Activated CD4-positive, CD25-positive, alpha-beta regulatory T cell treated with anti-CD3 and anti-CD28 coated beads, Interleukin-2, amount 50 U/mL, for 16 hours (primary cell): ENCODE data around the gene SLC10A7.

ENCODE experiments used
- DNase-seq: peaks from one replicate; pipeline ENCODE4 v3.0.0-alpha.2; 2020; ENCODE audit warnings: low read depth, low spot score

Gene SLC10A7

DNA sequence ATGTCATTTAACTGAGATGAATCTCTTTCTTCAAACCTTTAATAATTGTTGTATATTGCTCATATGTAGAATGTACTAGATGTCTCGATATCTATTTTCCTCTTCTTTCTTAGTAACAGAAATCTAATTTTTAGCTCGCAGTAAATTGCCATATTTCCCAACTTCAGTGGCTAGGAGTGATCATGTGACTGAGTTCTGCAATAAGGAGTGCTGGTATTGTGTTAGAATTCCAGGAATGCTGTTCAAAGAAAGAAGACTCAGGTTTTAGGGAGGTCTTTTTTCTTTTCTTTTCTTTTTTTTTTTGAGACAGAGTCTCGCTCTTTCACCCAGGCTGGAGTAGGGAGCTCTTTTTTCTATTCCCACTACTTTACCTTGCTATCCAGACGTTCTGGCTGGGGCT is 81.7 kb downstream of the SLC10A7 start:
- DNase-seq = no peak

- no peak for DNase-seq
Measured at GRCh38 chr4:146439437-146439836, 82.3 kb downstream of the SLC10A7 start.

- no peak for DNase-seq
Measured at GRCh38 chr4:146437778-146438177, 84.0 kb downstream of the SLC10A7 start.

GRCh38 chr4:146436423-146437162 is 85.1 kb downstream of the SLC10A7 start:
- DNase-seq = no peak

- DNase-seq = no peak
Measured at GRCh38 chr4:146435962-146436361, 85.8 kb downstream of the SLC10A7 start.

DNA sequence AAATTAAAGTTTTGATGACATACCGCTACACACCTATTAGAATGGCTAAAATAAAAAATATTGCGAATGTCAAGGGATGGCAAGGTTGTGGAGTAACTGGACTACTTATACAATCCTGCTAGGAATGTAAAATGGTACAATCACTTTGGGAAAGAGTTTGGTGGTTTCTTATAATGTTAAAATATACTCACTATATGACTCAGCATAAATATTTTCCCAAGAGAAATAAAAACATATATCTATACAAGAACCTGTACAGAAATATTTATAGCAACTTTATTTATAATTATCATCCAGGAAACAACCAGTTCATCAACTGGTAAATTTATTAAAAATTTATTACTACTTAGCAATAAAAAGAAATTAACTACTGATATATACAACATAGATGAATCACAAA is 89.7 kb downstream of the SLC10A7 start:
- DNase-seq = no peak

- DNase-seq = no peak
Measured at GRCh38 chr4:146428298-146428697, 93.4 kb downstream of the SLC10A7 start.

- no peak for DNase-seq
Measured at GRCh38 chr4:146417822-146418221, 103.9 kb downstream of the SLC10A7 start.

GRCh38 chr4:146415829-146416228 is 105.9 kb downstream of the SLC10A7 start:
- DNase-seq = no peak

GRCh38 chr4:146407669-146408084 is 114.1 kb downstream of the SLC10A7 start:
- DNase-seq = no peak

GRCh38 chr4:146407257-146407656 is 114.5 kb downstream of the SLC10A7 start:
- DNase-seq = no peak

DNA sequence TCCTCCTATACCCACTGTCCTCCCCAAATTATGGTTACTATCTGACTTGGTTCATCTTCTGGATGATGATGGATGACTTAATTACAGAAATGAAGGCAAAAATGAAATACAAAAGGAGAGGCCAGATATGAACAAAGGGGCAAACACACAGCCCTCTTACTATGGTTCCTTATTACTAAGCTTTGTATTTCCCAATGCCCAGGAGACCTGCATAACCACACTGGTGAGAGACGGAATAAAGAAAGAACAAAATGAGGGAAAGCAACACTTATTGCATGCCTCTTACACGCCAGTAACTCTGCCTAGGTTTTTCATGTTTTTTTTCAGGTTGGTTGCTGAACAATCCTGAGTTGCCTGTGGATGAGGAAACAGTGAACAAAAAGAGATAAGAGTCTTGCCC is 120.5 kb downstream of the SLC10A7 start:
- no peak for DNase-seq

DNA sequence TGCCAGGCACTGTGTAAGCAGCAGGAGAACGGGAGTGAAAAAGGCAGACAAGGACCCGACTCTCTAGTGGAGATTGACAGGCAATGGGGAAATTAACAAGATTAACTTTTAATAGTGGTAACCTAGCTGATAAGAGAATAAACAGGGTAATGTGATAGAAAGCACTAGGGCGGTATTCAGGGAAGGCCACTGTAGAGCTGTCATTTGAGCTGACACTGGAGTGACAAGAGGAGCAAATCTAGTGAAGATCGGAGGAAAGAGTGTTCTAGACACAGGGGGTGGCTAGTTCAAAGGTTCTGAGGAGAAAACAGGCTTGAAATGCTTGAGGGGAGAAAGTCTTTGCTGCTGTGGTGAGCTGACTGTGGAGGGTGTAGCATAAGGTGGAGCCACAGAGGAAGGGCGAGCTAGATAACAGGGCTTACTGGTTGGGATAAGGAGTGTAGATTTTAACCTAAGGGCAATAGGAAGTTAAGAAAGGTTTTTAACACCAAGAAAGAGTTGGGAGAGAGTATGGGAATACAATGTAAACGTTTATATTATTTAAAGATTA is 122.8 kb downstream of the SLC10A7 start:
- no peak for DNase-seq

- no peak for DNase-seq
Measured at GRCh38 chr4:146398404-146398803, 123.3 kb downstream of the SLC10A7 start.

- no peak for DNase-seq
Measured at GRCh38 chr4:146389561-146389960, 132.2 kb downstream of the SLC10A7 start.

DNA sequence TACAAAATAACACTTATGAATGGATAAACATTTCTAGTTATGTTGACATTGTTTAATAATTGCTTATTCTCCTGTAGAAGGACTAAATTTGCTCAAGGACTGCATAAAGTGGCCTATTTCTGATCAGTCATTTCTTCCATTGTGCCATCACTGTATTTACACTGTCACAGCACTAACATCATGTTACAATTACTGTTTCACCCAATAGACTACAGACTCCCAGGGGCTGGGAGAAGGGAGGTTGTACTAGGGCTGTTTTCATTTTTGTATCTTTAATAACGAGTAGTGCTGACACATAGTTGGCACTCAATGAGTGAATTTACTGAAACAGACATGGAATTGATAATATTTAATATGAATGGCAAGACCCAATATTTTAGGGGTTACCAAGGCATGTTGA is 139.5 kb downstream of the SLC10A7 start:
- DNase-seq = no peak

- DNase-seq = no peak
Measured at GRCh38 chr4:146381263-146381872, 140.4 kb downstream of the SLC10A7 start.

- no peak for DNase-seq
Measured at GRCh38 chr4:146379744-146380143, 142.0 kb downstream of the SLC10A7 start.

- no peak for DNase-seq
Measured at GRCh38 chr4:146371812-146372211, 149.9 kb downstream of the SLC10A7 start.

- DNase-seq = no peak
Measured at GRCh38 chr4:146370841-146371240, 150.9 kb downstream of the SLC10A7 start.

DNA sequence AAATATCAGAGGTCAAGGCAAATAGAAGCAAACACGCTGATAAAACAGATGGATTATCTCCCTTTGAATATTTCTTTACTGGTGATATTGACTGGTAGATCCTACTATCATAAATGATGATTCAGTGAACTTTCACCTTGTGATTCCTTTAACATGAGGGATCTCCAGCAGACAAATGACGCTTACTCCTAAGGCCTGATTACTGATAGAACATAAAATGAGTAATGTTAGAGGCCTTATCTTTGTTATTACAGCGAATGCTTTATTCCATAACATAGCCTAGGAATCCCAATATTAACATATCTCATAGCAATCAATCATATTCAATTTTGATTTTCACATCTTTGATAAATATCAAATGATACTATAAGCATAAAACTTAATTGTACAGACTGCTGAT is 152.3 kb downstream of the SLC10A7 start:
- DNase-seq = no peak

DNA sequence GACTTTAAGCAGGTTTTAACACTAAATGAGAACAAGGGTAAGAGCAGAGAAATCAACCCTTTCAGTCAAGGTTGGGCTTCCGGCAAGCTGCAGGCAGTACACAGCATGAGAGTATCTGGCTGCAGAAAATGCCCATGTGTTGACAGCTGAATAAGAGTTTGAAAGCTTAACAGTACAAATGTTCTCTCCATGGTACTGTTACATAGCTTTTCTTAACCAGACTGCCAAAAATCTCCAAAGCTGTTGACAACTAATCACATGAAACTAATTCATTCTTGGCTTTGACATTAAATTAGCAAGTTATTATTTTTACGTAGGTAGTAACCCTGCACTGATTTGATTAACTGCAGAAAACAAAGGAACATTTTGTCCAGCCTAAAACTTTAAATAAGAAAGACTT is 153.5 kb downstream of the SLC10A7 start:
- DNase-seq = no peak

DNA sequence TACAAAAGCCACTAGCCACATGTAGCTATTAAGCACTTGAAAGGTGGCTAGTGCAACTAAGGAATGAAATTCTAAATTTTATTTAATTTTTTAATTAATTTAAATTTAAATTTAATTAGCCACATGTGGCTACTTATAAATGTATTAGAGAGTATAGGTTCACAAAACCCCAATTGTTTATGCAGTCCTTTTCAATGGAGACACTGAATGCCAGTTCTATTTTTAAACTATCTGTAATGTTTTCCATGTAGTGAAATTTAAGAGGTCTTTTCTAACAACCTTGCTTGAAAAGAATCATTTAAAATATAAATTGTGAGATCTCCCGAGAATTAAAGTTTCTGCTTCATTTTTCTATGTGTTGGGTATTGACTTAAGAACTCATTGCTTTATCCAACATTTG is 154.4 kb downstream of the SLC10A7 start:
- DNase-seq = no peak
